ENCODE data around the gene PLA2G4B. TPM values are rescaled to one million over a fixed set of nuclear protein-coding genes. Genes with fewer than 3 reads are reported as not detected.

The PLA2G4B gene
- total RNA-seq, 4 donors from 2014 or later = 0.13 to 11.5 TPM; not detected in 2

- in situ Hi-C loops (cut with MboI; ENCODE audit: low sequenced_read_pairs in 4 of 4) (loop anchor here in 1 of 4 donors (25.0 kb wide), 1 partner anchor 193 kb away; no protein-coding TSS in a partner anchor), intact Hi-C loops (cut with DNase I; ENCODE audit: low total_unique reads) (no loop called here)
- DNase-seq (no peak), ATAC-seq (no peak)
- Histone ChIP-seq H3K9me3 (no peaks in the 10 kb centered on the region), H3K27me3 (no peaks in the 10 kb centered on the region), H3K4me3 (no peak overlapping the region), H3K27ac (no peak overlapping the region), H3K36me3 (peaks cover 0 to 3% of the 10 kb centered on the region in 2 donors), H3K4me1 (peaks cover 3 to 7% of the 10 kb centered on the region in 2 donors)
- TF ChIP-seq POLR2A (IDR thresholded peaks at IDR 0.05) = no peak
- TF ChIP-seq CTCF (IDR thresholded peaks at IDR 0.05 in 4 of 5, conservative IDR thresholded peaks at IDR 0.05 in 1 of 5) = no peak
Observed at GRCh38 chr15:41805711-41806110, 32.9 kb upstream of the PLA2G4B start.

- intact Hi-C loops (cut with DNase I; ENCODE audit: low total_unique reads) = no loop called here
- Histone ChIP-seq H3K4me3 (no peak overlapping the region), H3K9me3 (no peaks in the 10 kb centered on the region), H3K27me3 (no peaks in the 10 kb centered on the region), H3K36me3 (no peaks in the 10 kb centered on the region), H3K4me1 (peaks cover 3 to 7% of the 10 kb centered on the region in 2 donors), H3K27ac (no peak overlapping the region)
- DNase-seq = no peak
- in situ Hi-C loops (cut with MboI; ENCODE audit: low sequenced_read_pairs in 4 of 4) = loop anchor here in 1 of 4 donors (25.0 kb wide), 1 partner anchor 194 kb away; no protein-coding TSS in a partner anchor
- no peak for TF ChIP-seq POLR2A (IDR thresholded peaks at IDR 0.05)
- TF ChIP-seq CTCF (IDR thresholded peaks at IDR 0.05 in 4 of 5, conservative IDR thresholded peaks at IDR 0.05 in 1 of 5) = no peak
- no peak for ATAC-seq
Observed at GRCh38 chr15:41806291-41807181, 32.1 kb upstream of the PLA2G4B start.

GRCh38 chr15:41809121-41809520 lies 29.5 kb upstream of the PLA2G4B start:
- Histone ChIP-seq H3K4me3 (no peak overlapping the region), H3K27me3 (no peaks in the 10 kb centered on the region), H3K9me3 (no peaks in the 10 kb centered on the region), H3K36me3 (peaks cover 0 to 5% of the 10 kb centered on the region in 2 donors), H3K27ac (no peak overlapping the region), H3K4me1 (peaks cover 3 to 7% of the 10 kb centered on the region in 2 donors)
- in situ Hi-C loops (cut with MboI; ENCODE audit: low sequenced_read_pairs in 4 of 4) = loop anchor here in 1 of 4 donors (25.0 kb wide), 1 partner anchor 197 kb away; no protein-coding TSS in a partner anchor
- intact Hi-C loops (cut with DNase I; ENCODE audit: low total_unique reads) = no loop called here
- DNase-seq = no peak
- TF ChIP-seq CTCF (IDR thresholded peaks at IDR 0.05 in 4 of 5, conservative IDR thresholded peaks at IDR 0.05 in 1 of 5) (no peak), POLR2A (IDR thresholded peaks at IDR 0.05) (no peak)
- no peak for ATAC-seq

GRCh38 chr15:41809526-41810220 lies 29.0 kb upstream of the PLA2G4B start:
- Histone ChIP-seq H3K4me1 (peaks cover 3 to 7% of the 10 kb centered on the region in 2 donors), H3K4me3 (no peak overlapping the region), H3K27ac (no peak overlapping the region), H3K36me3 (peaks cover 0 to 5% of the 10 kb centered on the region in 2 donors), H3K9me3 (no peaks in the 10 kb centered on the region), H3K27me3 (no peaks in the 10 kb centered on the region)
- intact Hi-C loops (cut with DNase I; ENCODE audit: low total_unique reads) = loop anchor here (5.0 kb wide), 2 partner anchors 207 to 252 kb away; partner anchors contain the start of gene TYRO3
- ATAC-seq (no peak), DNase-seq (no peak)
- in situ Hi-C loops (cut with MboI; ENCODE audit: low sequenced_read_pairs in 4 of 4) = loop anchor here (5.0 to 25.0 kb wide), 4 partner anchors 37 to 205 kb away; partner anchors contain the start of gene MAPKBP1 (in 3 of the 4)
- TF ChIP-seq POLR2A (IDR thresholded peaks at IDR 0.05) (no peak), CTCF (IDR thresholded peaks at IDR 0.05 in 4 of 5, conservative IDR thresholded peaks at IDR 0.05 in 1 of 5) (no peak)
